GM18907 (cell line): ENCODE data around the gene GART.
"Not testable (repeated sequence)": the region's sequence is repeated elsewhere in the genome, so short reads cannot be mapped to it uniquely, and the experiment has no call there.

Experiments
- ATAC-seq: cut with Tn5 transposase; IDR thresholded peaks from one replicate; pipeline ENCODE4 v1.9.1; 2021; ENCODE audit warnings: mild to moderate bottlenecking, moderate library complexity; ENCODE audit not compliant: unreplicated experiment

GART gene

GRCh38 chr21:33541756-33542639 is at the start of gene GART:
Gene GART, minus strand, starts transcription at chr21:33542117. Its CDS starts 2,802 bp downstream, at chr21:33539315.
- peak; percentile 60 for ATAC-seq

DNA sequence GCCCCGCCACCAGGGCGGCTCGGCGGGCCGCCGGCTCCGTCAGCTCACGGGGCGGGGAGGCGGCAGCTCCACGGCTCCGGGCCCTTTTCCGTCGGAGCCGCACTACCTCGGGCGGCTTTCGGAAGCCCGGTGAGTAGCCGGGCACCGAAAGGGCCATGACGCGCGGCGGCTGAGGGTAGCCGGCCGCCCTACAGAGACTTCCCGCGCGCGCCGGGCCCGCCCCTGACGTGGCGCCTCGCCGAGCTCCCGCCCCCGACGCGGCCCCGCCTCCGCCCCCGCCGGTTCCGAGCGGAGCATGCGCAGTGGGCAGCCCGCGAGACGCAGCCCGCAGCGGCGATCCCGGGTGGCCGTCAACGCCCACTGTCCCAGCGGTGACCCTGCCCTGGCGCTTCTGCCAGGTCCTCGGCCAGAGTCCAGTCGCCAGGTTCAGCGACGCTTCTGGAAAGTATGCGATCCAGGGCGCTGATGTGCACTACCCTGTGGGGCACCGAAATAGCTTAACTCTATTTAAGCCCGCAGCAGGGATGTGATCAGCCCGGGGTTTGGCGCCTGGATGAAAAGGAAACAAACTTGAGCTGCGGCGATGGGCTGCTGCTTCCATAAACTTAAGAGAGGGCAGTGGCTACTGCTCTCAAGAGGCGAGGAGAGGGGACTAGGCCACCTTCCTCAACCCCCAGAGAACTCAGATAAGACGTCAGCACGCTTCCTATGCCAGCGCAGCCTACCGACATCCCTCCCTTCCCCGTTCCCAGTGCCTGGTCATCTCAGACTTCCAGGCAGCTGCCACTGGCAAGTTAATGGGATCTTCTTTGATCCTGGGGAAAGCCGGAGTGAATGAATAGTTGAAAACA is 46.8 kb upstream of the GART start, which contains the start of gene DONSON:
Gene DONSON, minus strand, starts transcription at position 200 of the 851 bp plus-strand sequence. Its CDS starts 43 bp downstream, at position 157.
- peak; percentile 88 for ATAC-seq

DNA sequence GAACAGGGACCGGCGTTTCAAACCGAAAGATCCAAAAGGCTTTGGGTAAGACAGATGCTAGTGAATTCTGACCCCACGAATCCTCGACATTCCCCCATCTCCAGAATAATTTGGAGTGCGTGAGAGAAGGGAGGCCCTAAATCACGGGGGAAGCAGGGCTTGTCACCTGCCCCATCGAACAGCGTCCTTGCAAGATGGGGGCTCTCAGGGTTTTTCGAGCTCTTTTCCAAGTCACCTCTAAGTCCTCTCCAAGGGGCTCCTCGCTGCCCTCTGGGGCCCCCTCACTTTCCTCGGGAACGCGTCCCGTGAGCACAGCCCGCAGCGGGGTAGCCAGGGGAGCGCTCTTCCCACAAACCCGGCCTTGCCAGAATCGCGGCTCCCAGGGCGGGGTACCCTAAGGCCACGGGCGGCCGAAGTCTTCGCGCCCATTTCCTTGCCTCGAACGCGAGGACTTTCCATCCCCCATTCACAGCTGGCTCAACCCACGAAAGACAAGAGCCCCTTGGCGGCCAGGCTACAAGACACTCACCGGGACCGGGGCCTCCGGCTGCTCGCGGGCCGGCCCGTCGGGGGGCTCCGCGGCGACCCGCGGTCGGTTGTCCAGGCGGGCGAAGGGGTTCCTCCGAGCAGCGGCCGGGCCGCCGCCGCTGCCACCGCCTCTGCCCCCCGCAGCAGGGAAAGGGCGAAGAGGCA is 46.0 kb upstream of the GART start:
- ATAC-seq = peak; percentile 44

DNA sequence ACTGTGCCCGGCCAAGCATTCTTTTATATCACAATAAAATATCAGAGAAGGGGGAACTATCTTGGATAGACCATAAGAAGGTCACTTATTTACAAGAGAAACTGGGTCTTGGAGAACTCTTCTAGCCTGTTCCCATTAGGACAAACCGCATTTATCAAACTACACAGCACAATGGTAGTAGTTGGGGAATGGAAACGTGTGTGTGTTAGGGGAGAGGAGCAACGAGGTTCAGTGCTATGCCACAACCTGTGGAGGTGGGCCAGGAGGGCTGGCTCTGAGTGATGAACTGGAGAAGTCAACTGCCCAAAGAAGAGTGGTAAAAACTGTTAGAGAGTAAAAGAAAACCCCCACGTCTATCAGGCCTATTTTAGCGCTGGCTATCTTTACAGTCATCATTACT is 45.0 kb upstream of the GART start:
- no peak for ATAC-seq

- ATAC-seq = no peak
Measured at GRCh38 chr21:33584455-33584854, 42.5 kb upstream of the GART start.

- no peak for ATAC-seq
Measured at GRCh38 chr21:33578959-33579542, 37.1 kb upstream of the GART start.

GRCh38 chr21:33578214-33578613 is 36.3 kb upstream of the GART start:
- ATAC-seq = no peak

GRCh38 chr21:33576741-33577141 is 34.8 kb upstream of the GART start:
- not testable (repeated sequence) for ATAC-seq

- ATAC-seq = no peak
Measured at GRCh38 chr21:33572350-33572749, 30.4 kb upstream of the GART start.

DNA sequence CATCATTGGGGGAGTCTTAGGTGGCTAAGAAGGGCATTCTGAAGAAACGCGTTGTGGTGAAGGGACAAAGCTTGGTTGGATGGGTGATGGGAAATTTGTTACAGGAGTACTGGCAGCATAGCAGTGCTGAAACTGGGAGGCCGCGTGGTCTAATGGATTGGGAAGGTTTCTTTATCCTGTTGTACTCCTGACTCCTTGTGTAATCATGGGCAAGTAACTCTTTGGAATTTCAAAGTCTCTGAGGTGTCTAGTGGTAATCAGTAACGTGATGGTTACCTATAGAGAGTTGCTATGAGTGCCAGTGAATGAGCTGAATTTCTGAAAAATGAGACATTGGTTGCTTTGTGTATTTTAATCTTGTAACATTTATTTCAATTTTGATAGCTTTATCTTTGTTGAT is 28.1 kb upstream of the GART start:
- no peak for ATAC-seq

DNA sequence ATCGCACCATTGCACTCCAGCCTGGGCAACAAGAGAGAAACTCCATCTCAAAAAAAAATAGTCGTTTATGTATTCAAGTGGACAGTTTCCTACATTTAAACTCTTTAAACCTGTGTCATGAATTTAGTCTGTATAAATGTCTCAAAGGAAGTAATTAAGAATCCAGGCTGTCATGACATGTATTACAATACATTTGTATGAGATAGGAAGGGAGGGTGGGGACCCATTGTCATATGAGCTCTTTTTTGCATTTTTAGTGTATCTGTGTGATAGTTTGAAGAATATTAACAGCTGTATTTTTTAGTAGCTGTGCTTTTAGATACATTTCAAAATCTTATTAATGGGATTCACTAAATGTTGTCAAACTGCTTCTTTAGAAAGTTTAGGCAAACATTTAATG is 26.5 kb upstream of the GART start:
- ATAC-seq = no peak

GRCh38 chr21:33567914-33568313 is 26.0 kb upstream of the GART start:
- ATAC-seq = no peak

DNA sequence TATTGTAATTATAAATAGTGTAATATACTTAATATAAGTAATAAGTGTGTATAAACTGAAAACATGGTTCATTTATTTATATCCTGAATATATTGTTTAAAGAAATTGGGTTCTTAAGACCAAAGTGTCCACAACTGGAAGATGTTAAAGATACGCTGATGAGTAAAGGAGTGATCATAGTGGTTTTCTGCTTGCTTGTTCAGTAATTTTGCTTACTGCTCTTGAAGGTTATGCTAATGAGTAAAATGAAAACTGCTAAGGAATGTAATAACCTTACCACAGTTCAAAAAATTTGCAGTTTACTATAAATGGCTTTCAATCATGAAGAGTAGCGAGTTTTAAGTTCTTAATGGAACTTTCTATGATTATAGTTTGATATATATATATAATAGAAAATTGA is 24.6 kb upstream of the GART start:
- ATAC-seq = no peak

DNA sequence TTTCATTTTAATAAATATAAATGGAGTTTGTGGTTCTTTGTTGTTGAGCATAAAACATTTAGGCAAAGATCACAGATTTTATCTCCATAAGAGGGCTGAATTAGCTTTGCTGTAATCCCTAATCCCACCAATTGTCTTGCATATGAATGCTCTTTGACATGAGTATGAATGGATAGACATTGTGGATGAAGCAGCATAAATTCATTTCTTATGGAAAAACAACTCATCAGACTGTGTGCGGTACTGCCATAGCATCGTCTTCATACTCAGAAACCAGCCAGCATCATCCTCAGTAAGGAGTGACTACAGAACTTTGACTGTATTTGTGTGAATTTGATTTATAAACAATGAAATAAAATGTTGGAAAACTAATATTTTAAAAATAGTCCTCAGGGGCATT is 20.5 kb upstream of the GART start:
- ATAC-seq = no peak

GRCh38 chr21:33561373-33561772 is 19.5 kb upstream of the GART start:
- ATAC-seq = no peak

DNA sequence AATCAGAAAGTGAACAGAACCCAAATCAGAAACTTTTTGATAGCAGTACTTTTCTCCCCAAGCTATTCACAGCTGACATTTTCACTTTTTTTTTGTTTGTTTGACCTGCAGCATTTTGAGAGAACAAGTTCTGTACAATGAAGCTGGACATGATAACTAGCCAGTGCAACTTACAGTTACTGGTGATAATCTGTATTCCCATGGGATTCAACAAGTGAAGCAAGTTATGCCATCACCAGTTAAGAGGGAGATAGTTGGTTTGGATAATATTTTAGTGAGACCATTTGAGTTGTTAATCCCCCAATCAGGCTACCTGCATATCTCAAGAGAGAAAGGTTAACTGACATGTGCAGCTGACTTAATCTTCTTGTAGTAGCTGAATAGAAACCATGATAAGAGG is 19.0 kb upstream of the GART start:
- no peak for ATAC-seq

GRCh38 chr21:33559813-33560212 is 17.9 kb upstream of the GART start:
- no peak for ATAC-seq

DNA sequence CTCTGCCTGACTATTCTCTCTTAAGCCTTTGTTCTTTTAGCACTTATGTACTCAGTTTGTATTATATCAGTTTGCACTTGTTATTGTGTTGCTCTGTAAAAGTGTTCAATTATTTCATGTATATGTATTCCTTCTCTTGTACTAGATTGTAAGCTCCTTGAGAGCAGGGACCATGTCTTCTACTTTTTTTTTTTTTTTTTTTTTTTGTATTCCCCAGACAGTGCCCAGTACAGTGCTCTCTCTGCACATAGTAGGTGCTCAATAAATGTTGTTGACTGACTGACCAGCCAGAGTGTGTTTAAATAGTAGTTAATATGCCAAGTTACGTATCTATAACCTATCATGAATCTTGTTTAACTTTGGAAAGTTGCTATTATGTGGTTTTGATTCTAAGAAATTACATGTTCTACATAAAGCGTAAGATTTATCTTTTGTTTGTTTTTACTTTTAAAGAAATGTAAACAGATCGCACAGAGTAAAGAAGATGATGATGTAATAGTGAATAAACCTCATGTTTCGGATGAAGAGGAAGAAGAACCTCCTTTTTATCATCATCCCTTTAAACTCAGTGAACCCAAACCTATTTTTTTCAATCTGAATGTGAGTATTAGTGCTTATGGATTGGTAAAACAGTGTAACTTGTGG is 17.0 kb upstream of the GART start:
- ATAC-seq = no peak

- no peak for ATAC-seq
Measured at GRCh38 chr21:33557447-33557846, 15.5 kb upstream of the GART start.

DNA sequence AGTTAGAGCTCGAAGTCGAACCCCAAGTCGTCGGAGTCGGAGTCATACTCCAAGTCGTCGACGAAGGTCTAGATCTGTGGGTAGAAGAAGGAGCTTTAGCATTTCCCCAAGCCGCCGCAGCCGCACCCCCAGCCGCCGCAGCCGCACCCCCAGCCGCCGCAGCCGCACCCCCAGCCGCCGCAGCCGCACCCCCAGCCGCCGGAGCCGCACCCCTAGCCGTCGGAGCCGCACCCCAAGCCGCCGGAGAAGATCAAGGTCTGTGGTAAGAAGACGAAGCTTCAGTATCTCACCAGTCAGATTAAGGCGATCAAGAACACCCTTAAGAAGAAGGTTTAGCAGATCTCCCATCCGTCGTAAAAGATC is 13.0 kb upstream of the GART start:
- ATAC-seq = no peak
